ENCODE data around the gene ATOSB. TPM values are rescaled to one million over a fixed set of nuclear protein-coding genes. Genes with fewer than 3 reads are reported as not detected.

ATOSB gene
- total and polyA plus RNA-seq, 9 of the 15 experiments (the other 6 are each of a cell fraction or from before 2014, with no cell fraction given): 0.45 to 8.0 (median 4.2) TPM

DNA sequence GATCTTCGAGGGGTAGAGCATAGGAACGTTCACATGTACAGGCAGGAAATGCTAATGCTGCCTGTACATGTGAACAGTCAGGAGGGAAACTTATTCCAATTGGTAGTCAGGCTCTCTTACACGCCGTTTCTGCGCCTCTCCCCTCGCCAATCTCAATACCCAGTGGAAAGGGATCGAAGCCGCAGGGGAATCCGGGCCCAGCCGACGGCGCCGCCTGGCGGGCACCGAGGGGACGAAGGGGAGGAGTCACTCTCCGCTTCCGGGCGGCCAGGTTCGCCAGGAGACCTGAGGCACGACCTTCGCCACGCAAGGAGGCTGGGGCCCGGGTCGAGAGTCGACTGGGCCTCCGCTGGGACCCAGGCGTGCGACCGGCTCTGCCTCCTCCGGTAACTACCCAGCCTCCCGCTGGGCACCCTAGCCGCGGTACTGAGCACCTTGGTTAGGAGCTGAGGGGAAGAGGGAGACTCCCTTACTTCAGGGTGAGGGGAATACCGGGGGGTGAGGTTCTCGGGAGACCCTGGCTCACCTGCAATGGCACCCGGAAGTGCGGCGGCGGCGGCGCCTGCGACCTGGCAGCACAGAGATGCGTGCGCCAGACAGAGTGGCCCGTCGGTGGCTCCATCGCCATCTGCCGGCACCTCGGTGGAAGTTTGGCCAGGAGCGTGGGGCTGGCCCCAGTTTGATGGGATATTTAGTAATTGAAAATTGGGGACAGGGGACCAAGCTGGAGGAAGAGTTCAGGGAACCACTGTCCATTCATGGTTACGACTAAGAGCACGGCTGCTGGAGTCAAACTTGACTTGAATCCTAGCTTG, 19.4 kb downstream of the ATOSB start, which contains the start of gene PIGO (continued):
- TF ChIP-seq SIRT6 (IDR thresholded peaks at IDR 0.05; ENCODE audit: low read depth, low read length): no peak
- TF ChIP-seq KLF1 (tag; IDR thresholded peaks at IDR 0.05): 0 out of 2 replicates have a peak, but pooled peaks have one; percentile 50
- TF ChIP-seq RFX5 (IDR thresholded peaks at IDR 0.05; ENCODE audit: low read depth, low read length): no peak
- no peak for TF ChIP-seq SMARCE1 (IDR thresholded peaks at IDR 0.05)
- no peak; the same call in 1 of the 2 replicates for TF ChIP-seq ZBTB9 (CRISPR knock-in tag; IDR thresholded peaks at IDR 0.05)
- TF ChIP-seq, protein P1, sequence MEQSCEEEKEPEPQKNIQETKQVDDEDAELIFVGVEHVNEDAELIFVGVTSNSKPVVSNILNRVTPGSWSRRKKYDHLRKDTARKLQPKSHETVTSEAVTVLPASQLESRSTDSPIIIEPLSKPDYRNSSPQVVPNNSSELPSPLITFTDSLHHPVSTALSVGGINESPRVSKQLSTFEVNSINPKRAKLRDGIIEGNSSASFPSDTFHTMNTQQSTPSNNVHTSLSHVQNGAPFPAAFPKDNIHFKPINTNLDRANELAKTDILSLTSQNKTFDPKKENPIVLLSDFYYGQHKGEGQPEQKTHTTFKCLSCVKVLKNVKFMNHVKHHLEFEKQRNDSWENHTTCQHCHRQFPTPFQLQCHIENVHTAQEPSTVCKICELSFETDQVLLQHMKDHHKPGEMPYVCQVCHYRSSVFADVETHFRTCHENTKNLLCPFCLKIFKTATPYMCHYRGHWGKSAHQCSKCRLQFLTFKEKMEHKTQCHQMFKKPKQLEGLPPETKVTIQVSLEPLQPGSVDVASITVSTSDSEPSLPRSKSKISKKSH (CRISPR knock-in tag; IDR thresholded peaks at IDR 0.05): no peak
- TF ChIP-seq, protein P2, sequence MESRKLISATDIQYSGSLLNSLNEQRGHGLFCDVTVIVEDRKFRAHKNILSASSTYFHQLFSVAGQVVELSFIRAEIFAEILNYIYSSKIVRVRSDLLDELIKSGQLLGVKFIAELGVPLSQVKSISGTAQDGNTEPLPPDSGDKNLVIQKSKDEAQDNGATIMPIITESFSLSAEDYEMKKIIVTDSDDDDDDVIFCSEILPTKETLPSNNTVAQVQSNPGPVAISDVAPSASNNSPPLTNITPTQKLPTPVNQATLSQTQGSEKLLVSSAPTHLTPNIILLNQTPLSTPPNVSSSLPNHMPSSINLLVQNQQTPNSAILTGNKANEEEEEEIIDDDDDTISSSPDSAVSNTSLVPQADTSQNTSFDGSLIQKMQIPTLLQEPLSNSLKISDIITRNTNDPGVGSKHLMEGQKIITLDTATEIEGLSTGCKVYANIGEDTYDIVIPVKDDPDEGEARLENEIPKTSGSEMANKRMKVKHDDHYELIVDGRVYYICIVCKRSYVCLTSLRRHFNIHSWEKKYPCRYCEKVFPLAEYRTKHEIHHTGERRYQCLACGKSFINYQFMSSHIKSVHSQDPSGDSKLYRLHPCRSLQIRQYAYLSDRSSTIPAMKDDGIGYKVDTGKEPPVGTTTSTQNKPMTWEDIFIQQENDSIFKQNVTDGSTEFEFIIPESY (CRISPR knock-in tag; IDR thresholded peaks at IDR 0.05): no peak
- TF ChIP-seq POLR3A (IDR thresholded peaks at IDR 0.05; ENCODE audit: borderline replicate concordance, extremely low read depth, insufficient read depth, insufficient read length): no peak
- peak; percentile 87 for TF ChIP-seq NFRKB (IDR thresholded peaks at IDR 0.05; ENCODE audit: low read depth)
- no peak for TF ChIP-seq ZNF785 (CRISPR knock-in tag; IDR thresholded peaks at IDR 0.05)
- TF ChIP-seq HNRNPL (IDR thresholded peaks at IDR 0.05; ENCODE audit: low read depth, low read length): peak; percentile 46; the same call in 1 of the 2 replicates
- no peak for TF ChIP-seq FOXM1 (IDR thresholded peaks at IDR 0.05; ENCODE audit: low read depth)
- no peak for TF ChIP-seq FOXM1 (CRISPR knock-in tag; IDR thresholded peaks at IDR 0.05; ENCODE audit: low read depth)
- TF ChIP-seq ZNF165 (CRISPR knock-in tag; IDR thresholded peaks at IDR 0.05; ENCODE audit: borderline replicate concordance): no peak
- no peak for TF ChIP-seq SMAD1 (IDR thresholded peaks at IDR 0.05; ENCODE audit: low read depth, low read length, partially characterized antibody)
- no peak for TF ChIP-seq TCF3 (CRISPR knock-in tag; IDR thresholded peaks at IDR 0.05)
- TF ChIP-seq POLR2H (tag; IDR thresholded peaks at IDR 0.05; ENCODE audit: low read depth): peak; percentile 61; the same call in 1 of the 2 replicates
- no peak for TF ChIP-seq SMARCC2 (IDR thresholded peaks at IDR 0.05; ENCODE audit: low read depth)
